Suprapubic skin (tissue), 4 donors: Measurements from ENCODE around the gene CLN3. TPM values are rescaled to one million over a fixed set of nuclear protein-coding genes. Genes with fewer than 3 reads are reported as not detected.
"Not testable (repeated sequence)": the region's sequence is repeated elsewhere in the genome, so short reads cannot be mapped to it uniquely, and the experiment has no call there.

Source experiments
- DNase-seq, 2 donors: peaks; one replicate each; pipeline ENCODE4 v3.0.0-alpha.2; 2019; ENCODE audit warnings: low spot score in 2 of 2
- H3K27ac ChIP-seq: fragments of 200-600 bp; sonication (generic); one replicate; pipeline ENCODE4 v1.5.1; 2019
- H3K27me3 ChIP-seq: fragments of 200-600 bp; sonication (generic); one replicate; pipeline ENCODE4 v1.5.1; 2019
- H3K36me3 ChIP-seq: fragments of 200-600 bp; sonication (generic); one replicate; pipeline ENCODE4 v1.5.1; 2019
- H3K4me1 ChIP-seq: fragments of 200-600 bp; sonication (generic); one replicate; pipeline ENCODE4 v1.5.1; 2019
- H3K4me3 ChIP-seq: fragments of 200-600 bp; sonication (generic); one replicate; pipeline ENCODE4 v1.5.1; 2019; ENCODE audit warnings: mild to moderate bottlenecking
- H3K9me3 ChIP-seq: fragments of 200-600 bp; sonication (generic); one replicate; pipeline ENCODE4 v1.5.1; 2019
- CTCF ChIP-seq, 2 donors: fragments of 200-600 bp in 1 of 2; fragments of 450-650 bp in 1 of 2; sonication (generic) in 1 of 2; IDR thresholded peaks; one replicate each; pipeline ENCODE4 v1.5.1; 2016 to 2019; ENCODE audit warnings: antibody characterized with exemption in 2 of 2, mild to moderate bottlenecking in 1 of 2, moderate library complexity in 1 of 2
- EP300 ChIP-seq: sonication (generic); formaldehyde crosslinking; IDR thresholded peaks from one replicate; pipeline ENCODE4 v1.6.1; 2017; ENCODE audit warnings: antibody characterized with exemption
- POLR2A ChIP-seq, 2 donors: fragments of 450-650 bp; IDR thresholded peaks; one replicate each; pipeline ENCODE4 v1.6.1; 2017; ENCODE audit warnings: antibody characterized with exemption in 2 of 2, mild to moderate bottlenecking in 2 of 2, moderate library complexity in 2 of 2
- POLR2AphosphoS5 ChIP-seq, 3 donors: sonication (generic); formaldehyde crosslinking; IDR thresholded peaks; one replicate each; pipeline ENCODE4 v1.6.1; 2017; ENCODE audit warnings: antibody characterized with exemption in 3 of 3
- WGBS: methylation state at CpG from one replicate; pipeline ENCODE4 v1.1.5; 2018; 5-methylcytosine and 5-hydroxymethylcytosine counted together
- total RNA-seq, 4 donors: library from RNA; depleted of rRNA; stranded (reverse); fragments of >200 nt; gene quantifications; one replicate each; pipeline ENCODE4 v1.1.0, GENCODE V29; 2016

CLN3 gene
- total RNA-seq, 4 donors from 2014 or later = 26.0 to 62.9 (median 35.1) TPM

GRCh38 chr16:28482026-28482425 lies 9.8 kb downstream of the CLN3 start:
- Histone ChIP-seq H3K9me3 (no peaks in the 10 kb centered on the region), H3K36me3 (peaks cover 83% of the 10 kb centered on the region), H3K4me3 (no peak overlapping the region), H3K27ac (no peak overlapping the region), H3K4me1 (no peaks in the 10 kb centered on the region), H3K27me3 (no peaks in the 10 kb centered on the region)
- DNase-seq = no peak
- WGBS = 87% methylated on average over 13 of the region's 13 CpGs
- TF ChIP-seq POLR2AphosphoS5 (IDR thresholded peaks at IDR 0.05) (no peak), POLR2A (IDR thresholded peaks at IDR 0.05) (no peak), CTCF (IDR thresholded peaks at IDR 0.05) (no peak), EP300 (no peak)

- no peak overlapping the region for H3K4me3 ChIP-seq
- TF ChIP-seq POLR2A (IDR thresholded peaks at IDR 0.05) (no peak), EP300 (no peak), POLR2AphosphoS5 (IDR thresholded peaks at IDR 0.05) (no peak), CTCF (IDR thresholded peaks at IDR 0.05) (no peak)
- H3K36me3 ChIP-seq = peaks cover 94% of the 10 kb centered on the region
- no peak overlapping the region for H3K27ac ChIP-seq
- H3K9me3 ChIP-seq = no peaks in the 10 kb centered on the region
- 93% methylated on average over 13 of the region's 16 CpGs for WGBS
- H3K27me3 ChIP-seq = no peaks in the 10 kb centered on the region
- DNase-seq = no peak
- H3K4me1 ChIP-seq = no peaks in the 10 kb centered on the region
Observed at GRCh38 chr16:28478506-28479180, 13.2 kb downstream of the CLN3 start.

- no peak for DNase-seq
- Histone ChIP-seq H3K4me3 (no peak overlapping the region), H3K27me3 (no peaks in the 10 kb centered on the region), H3K9me3 (no peaks in the 10 kb centered on the region), H3K27ac (no peak overlapping the region), H3K4me1 (no peaks in the 10 kb centered on the region), H3K36me3 (peaks cover 83% of the 10 kb centered on the region)
- 91% methylated on average over 14 of the region's 14 CpGs for WGBS
- TF ChIP-seq POLR2A (IDR thresholded peaks at IDR 0.05) (no peak), POLR2AphosphoS5 (IDR thresholded peaks at IDR 0.05) (no peak), EP300 (no peak), CTCF (IDR thresholded peaks at IDR 0.05) (no peak)
Observed at GRCh38 chr16:28477311-28477920, 14.5 kb downstream of the CLN3 start.

GRCh38 chr16:28475221-28475620 lies 16.7 kb downstream of the CLN3 start:
- Histone ChIP-seq H3K9me3 (no peaks in the 10 kb centered on the region), H3K27ac (no peak overlapping the region), H3K36me3 (peaks cover 63% of the 10 kb centered on the region), H3K4me1 (no peaks in the 10 kb centered on the region), H3K4me3 (no peak overlapping the region), H3K27me3 (no peaks in the 10 kb centered on the region)
- no peak for DNase-seq
- WGBS = 93% methylated on average over 2 of the region's 2 CpGs
- TF ChIP-seq POLR2A (IDR thresholded peaks at IDR 0.05) (no peak), CTCF (IDR thresholded peaks at IDR 0.05) (no peak), POLR2AphosphoS5 (IDR thresholded peaks at IDR 0.05) (no peak), EP300 (no peak)

- H3K36me3 ChIP-seq = peaks cover 51% of the 10 kb centered on the region
- H3K4me3 ChIP-seq = no peak overlapping the region
- DNase-seq = no peak
- TF ChIP-seq EP300 = no peak
- H3K27me3 ChIP-seq = no peaks in the 10 kb centered on the region
- H3K27ac ChIP-seq = no peak overlapping the region
- WGBS = 87% methylated on average over 8 of the region's 8 CpGs
- H3K4me1 ChIP-seq = no peaks in the 10 kb centered on the region
- no peaks in the 10 kb centered on the region for H3K9me3 ChIP-seq
Observed at GRCh38 chr16:28473714-28474265, 18.1 kb downstream of the CLN3 start.

- H3K4me1 ChIP-seq, H3K9me3 ChIP-seq, DNase-seq, H3K4me3 ChIP-seq, H3K27me3 ChIP-seq, H3K36me3 ChIP-seq, H3K27ac ChIP-seq: not testable (repeated sequence)
- no CpG with 5 or more reads among the region's 6 CpGs for WGBS
Observed at GRCh38 chr16:28447081-28447480, 44.8 kb downstream of the CLN3 start.

GRCh38 chr16:28446388-28446787 lies 45.5 kb downstream of the CLN3 start:
- WGBS = no CpG with 5 or more reads among the region's 4 CpGs
- DNase-seq, H3K4me3 ChIP-seq, H3K27ac ChIP-seq, H3K9me3 ChIP-seq, H3K36me3 ChIP-seq, H3K27me3 ChIP-seq, H3K4me1 ChIP-seq: not testable (repeated sequence)

GRCh38 chr16:28443943-28444342 lies 47.9 kb downstream of the CLN3 start:
- H3K27me3 ChIP-seq, H3K4me1 ChIP-seq, H3K36me3 ChIP-seq, H3K4me3 ChIP-seq, DNase-seq, H3K27ac ChIP-seq, H3K9me3 ChIP-seq: not testable (repeated sequence)
- 91% methylated on average over 2 of the region's 6 CpGs for WGBS

- H3K4me1 ChIP-seq, H3K36me3 ChIP-seq, H3K9me3 ChIP-seq, H3K4me3 ChIP-seq, H3K27me3 ChIP-seq, H3K27ac ChIP-seq: not testable (repeated sequence)
- WGBS = 46% methylated on average over 4 of the region's 6 CpGs
- peak in 1 of 2 donors; percentile 37 for DNase-seq
Observed at GRCh38 chr16:28438899-28439298, 53.0 kb downstream of the CLN3 start.
